ENCODE data around the gene DCST2. TPM values are rescaled to one million over a fixed set of nuclear protein-coding genes. Genes with fewer than 3 reads are reported as not detected.

The DCST2 gene
- total RNA-seq, 1 experiment from 2014 or later: 0.18 TPM

DNA sequence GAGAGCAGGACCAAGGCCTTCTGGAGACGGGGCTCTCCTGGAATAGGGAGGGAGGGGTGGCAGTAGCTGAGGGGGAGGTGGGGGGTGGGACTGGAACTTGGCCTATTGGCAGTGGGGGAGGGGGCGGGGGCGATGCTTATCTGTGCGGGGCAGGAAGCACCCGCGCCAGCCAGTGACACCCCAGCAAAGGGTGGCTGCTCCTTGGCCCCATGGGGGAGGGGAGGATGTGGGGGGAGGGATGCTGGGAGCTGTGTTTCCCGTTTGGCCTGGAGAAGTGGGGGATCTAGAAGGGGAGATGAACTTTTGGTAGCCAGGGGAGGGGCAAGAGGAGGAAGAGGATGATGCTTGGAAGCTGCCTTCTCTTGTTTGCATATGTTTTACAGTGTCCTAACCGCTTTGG, 19.9 kb downstream of the DCST2 start:
- Histone ChIP-seq H3K4me2 (ENCODE audit: low read length) (no peak overlapping the region), H3K9ac (ENCODE audit: low read length) (no peak overlapping the region), H3K36me3 (ENCODE audit: low read depth, low read length) (peaks cover 34% of the 10 kb centered on the region), H3K27ac (ENCODE audit: low read length) (no peak overlapping the region), H3K79me2 (ENCODE audit: low read length) (peaks cover 45% of the 10 kb centered on the region), H4K20me1 (ENCODE audit: low read length) (no peaks in the 10 kb centered on the region), H2AFZ (ENCODE audit: low read length) (no peak overlapping the region), H3K27me3 (ENCODE audit: low read length) (no peaks in the 10 kb centered on the region), H3F3A (ENCODE audit: low read length, unreplicated experiment) (no peaks in the 10 kb centered on the region), H3K4me3 (ENCODE audit: low read length) (no peak overlapping the region), H3K4me1 (ENCODE audit: insufficient read depth, low read length) (peaks cover 20% of the 10 kb centered on the region), H3K9me2 (replicated peaks; ENCODE audit: low read length) (no peaks in the 10 kb centered on the region), H3K9me3 (ENCODE audit: low read length) (no peaks in the 10 kb centered on the region)
- ATAC-seq (no peak), DNase-seq (no peak)
- BruUV-seq (replicated peaks): no TSS peak
- POLR2A ChIA-PET (ENCODE audit: unreplicated experiment): no interaction called here
- intact Hi-C loops (cut with micrococcal nuclease): no loop called here
- TF ChIP-seq EZH2phosphoT487 (IDR thresholded peaks at IDR 0.05; ENCODE audit: borderline replicate concordance, low read length) (no peak), CTCF (conservative IDR thresholded peaks at IDR 0.05; ENCODE audit: low read depth, low read length) (no peak), EZH2 (IDR thresholded peaks at IDR 0.05; ENCODE audit: low read length, unreplicated experiment) (no peak)
- CTCF ChIA-PET: no interaction called here

DNA sequence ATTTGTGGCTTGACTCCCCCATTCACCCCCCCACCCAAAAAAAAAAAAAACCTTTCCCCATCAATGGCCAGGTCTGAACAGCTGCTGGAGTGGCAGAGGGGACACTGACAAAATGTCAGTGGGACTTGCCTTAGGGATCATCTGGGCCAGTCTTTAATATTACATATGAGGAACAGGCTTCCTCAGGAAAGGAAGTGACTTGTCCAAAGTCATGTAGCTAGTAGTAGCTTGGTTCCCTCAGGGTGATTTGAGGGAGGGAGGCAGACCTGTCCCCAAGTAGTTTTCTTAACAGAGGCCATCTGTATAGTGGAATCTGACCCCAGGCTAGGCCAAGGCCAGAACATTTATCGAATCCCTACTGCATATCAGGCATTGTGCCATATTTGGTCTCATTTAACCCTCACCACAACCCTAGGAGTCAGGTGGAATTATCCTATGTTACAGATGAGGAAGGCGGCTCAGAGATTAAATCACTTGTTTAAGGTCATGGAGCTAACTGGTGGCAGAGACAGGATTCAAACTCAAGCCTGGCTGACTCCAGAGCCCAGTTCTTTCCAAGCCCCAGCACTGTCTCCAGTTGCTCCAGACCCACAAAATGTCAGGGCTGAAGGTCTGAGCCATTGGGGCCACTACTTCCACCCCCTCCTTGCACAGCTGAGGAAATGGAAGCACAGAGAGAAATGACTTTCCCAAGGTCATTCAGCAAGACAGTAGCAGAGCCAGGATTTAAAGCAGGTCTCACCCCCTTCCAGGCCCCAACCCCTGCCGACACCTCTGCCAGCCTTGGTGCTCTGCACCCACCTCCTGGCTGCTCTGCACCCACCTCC, 20.6 kb downstream of the DCST2 start:
- ATAC-seq: no peak

More for the DNA sequence above, 20.6 kb downstream of the DCST2 start:
- Histone ChIP-seq H3K27ac (ENCODE audit: low read length) (no peak overlapping the region), H3K9me2 (replicated peaks; ENCODE audit: low read length) (no peaks in the 10 kb centered on the region), H3K9ac (ENCODE audit: low read length) (no peak overlapping the region), H3K4me3 (ENCODE audit: low read length) (no peak overlapping the region), H3F3A (ENCODE audit: low read length, unreplicated experiment) (no peaks in the 10 kb centered on the region), H3K4me1 (ENCODE audit: insufficient read depth, low read length) (peaks cover 14% of the 10 kb centered on the region), H3K36me3 (ENCODE audit: low read depth, low read length) (peaks cover 34% of the 10 kb centered on the region), H4K20me1 (ENCODE audit: low read length) (no peaks in the 10 kb centered on the region), H3K4me2 (ENCODE audit: low read length) (no peak overlapping the region), H3K27me3 (ENCODE audit: low read length) (no peaks in the 10 kb centered on the region), H3K79me2 (ENCODE audit: low read length) (peaks cover 52% of the 10 kb centered on the region), H3K9me3 (ENCODE audit: low read length) (no peaks in the 10 kb centered on the region), H2AFZ (ENCODE audit: low read length) (no peak overlapping the region)
- POLR2A ChIA-PET (ENCODE audit: unreplicated experiment): interaction anchor here (0.6 kb wide), 1 partner anchor 448 kb away, joined by 3 read pairs; no protein-coding TSS in a partner anchor
- no peak for DNase-seq
- intact Hi-C loops (cut with micrococcal nuclease): no loop called here
- no TSS peak for BruUV-seq (replicated peaks)
- CTCF ChIA-PET: no interaction called here
- TF ChIP-seq EZH2 (IDR thresholded peaks at IDR 0.05; ENCODE audit: low read length, unreplicated experiment): no peak
- TF ChIP-seq CTCF (conservative IDR thresholded peaks at IDR 0.05; ENCODE audit: low read depth, low read length): no peak
- no peak for TF ChIP-seq EZH2phosphoT487 (IDR thresholded peaks at IDR 0.05; ENCODE audit: borderline replicate concordance, low read length)

All from PC-3 (cell line).